DND-41 (cell line): ENCODE data around the gene GPR152.

ENCODE experiments used
- EZH2 ChIP-seq: IDR thresholded peaks from 3 replicates; pipeline ENCODE4 v1.6.1; 2012; ENCODE audit warnings: borderline replicate concordance, low read depth, mild to moderate bottlenecking, moderate library complexity, low read length, inconsistent platforms; ENCODE audit not compliant: severe bottlenecking
- TF ChIP-seq, protein P1 (sequence below): IDR thresholded peaks from 2 replicates; pipeline ENCODE4 v1.5.1; 2012; ENCODE audit warnings: borderline replicate concordance, low read length, moderate library complexity, mild to moderate bottlenecking; ENCODE audit not compliant: poor library complexity, severe bottlenecking; ENCODE audit errors: extremely low read depth

DNA sequence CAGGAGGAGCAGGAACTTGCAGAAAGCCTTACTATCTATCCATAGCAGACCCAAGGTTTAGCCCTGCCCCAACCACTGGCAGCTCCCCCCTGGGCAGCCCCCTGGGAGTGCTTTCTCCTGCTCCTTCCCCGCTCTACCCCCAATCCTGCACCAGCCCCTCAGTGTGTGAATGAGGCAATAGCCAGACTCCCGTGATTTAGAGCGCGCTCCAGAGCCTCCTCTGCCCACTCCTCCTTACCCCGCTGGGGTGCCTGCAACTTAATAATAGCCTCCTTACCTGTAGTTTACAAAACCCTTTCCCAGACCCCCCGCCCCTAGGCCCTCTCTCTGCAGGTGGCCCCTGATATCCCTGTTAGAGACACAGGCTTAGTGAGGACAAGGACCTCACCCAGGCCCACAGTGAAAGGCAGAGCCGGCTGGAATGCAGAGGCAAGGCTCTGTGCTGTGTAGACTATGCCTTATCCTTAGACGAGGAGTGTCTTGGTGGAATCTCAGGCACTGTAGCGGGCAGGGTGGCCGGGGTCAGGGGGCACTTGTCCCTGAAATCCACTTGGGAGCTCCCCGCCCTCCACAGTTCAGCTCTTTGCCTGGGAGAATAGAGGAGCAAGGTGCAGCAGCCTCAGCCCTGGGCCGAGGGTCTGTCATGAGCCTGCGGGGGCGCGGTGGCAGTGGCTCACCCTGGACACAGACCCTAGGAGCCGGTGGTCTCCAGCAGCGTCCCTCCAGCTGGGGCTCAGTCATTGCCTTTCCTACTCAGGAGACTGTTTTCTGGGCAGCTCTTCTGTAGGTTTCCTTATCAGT lies 41.3 kb downstream of the GPR152 start:
- TF ChIP-seq, protein P1, sequence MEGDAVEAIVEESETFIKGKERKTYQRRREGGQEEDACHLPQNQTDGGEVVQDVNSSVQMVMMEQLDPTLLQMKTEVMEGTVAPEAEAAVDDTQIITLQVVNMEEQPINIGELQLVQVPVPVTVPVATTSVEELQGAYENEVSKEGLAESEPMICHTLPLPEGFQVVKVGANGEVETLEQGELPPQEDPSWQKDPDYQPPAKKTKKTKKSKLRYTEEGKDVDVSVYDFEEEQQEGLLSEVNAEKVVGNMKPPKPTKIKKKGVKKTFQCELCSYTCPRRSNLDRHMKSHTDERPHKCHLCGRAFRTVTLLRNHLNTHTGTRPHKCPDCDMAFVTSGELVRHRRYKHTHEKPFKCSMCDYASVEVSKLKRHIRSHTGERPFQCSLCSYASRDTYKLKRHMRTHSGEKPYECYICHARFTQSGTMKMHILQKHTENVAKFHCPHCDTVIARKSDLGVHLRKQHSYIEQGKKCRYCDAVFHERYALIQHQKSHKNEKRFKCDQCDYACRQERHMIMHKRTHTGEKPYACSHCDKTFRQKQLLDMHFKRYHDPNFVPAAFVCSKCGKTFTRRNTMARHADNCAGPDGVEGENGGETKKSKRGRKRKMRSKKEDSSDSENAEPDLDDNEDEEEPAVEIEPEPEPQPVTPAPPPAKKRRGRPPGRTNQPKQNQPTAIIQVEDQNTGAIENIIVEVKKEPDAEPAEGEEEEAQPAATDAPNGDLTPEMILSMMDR, result no peak
- TF ChIP-seq EZH2, result no peak
